ENCODE measurements around the gene NCOA7.

DNA sequence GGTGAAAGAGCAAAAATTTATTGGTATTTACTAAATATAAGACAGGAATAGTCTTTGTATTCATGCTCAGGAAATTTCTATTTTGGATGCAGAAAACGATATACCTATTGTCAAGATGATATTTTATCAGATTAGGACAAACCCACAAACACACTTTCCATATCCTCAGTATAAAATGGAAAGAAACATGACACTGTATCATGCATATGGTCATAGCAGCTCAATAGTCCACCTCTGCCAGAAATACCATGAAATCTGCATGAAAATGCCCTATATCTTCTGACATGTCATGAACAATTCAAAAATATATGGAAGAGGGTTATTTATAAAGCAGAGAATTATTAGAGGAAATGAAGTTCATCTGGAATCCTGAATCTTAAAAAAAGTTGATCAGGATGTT, 154.1 kb downstream of the NCOA7 start:
- TF ChIP-seq USF2 (IDR thresholded peaks at IDR 0.05; ENCODE audit: borderline replicate concordance, low read depth, low read length) = no peak
- TF ChIP-seq, protein P1, sequence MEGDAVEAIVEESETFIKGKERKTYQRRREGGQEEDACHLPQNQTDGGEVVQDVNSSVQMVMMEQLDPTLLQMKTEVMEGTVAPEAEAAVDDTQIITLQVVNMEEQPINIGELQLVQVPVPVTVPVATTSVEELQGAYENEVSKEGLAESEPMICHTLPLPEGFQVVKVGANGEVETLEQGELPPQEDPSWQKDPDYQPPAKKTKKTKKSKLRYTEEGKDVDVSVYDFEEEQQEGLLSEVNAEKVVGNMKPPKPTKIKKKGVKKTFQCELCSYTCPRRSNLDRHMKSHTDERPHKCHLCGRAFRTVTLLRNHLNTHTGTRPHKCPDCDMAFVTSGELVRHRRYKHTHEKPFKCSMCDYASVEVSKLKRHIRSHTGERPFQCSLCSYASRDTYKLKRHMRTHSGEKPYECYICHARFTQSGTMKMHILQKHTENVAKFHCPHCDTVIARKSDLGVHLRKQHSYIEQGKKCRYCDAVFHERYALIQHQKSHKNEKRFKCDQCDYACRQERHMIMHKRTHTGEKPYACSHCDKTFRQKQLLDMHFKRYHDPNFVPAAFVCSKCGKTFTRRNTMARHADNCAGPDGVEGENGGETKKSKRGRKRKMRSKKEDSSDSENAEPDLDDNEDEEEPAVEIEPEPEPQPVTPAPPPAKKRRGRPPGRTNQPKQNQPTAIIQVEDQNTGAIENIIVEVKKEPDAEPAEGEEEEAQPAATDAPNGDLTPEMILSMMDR (IDR thresholded peaks at IDR 0.05 in 2 of 3, conservative IDR thresholded peaks at IDR 0.05 in 1 of 3; ENCODE audit: control insufficient read depth in 2 of 3, extremely low read depth in 1 of 3, insufficient read depth in 1 of 3, low read depth in 3 of 3, low read length in 3 of 3) = no peak

Data from GM12878 (cell line).